GM10248 (cell line): ENCODE results near the gene CARS2.

Experiments used
- CTCF ChIA-PET: fragments of 300-600 bp; sonication (Branson Sonifier 250); formaldehyde crosslinking; extraction: SDS; loops from one replicate; lab custom pipeline; 2021; ENCODE audit warnings: antibody characterized with exemption; lab: Yijun Ruan, JAX
- POLR2A ChIA-PET: fragments of 350-650 bp; sonication (Branson Sonifier 250); formaldehyde crosslinking; extraction: SDS; loops from one replicate; lab custom pipeline; 2020; ENCODE audit warnings: antibody characterized with exemption; lab: Yijun Ruan, JAX
- DNase-seq: peaks from one replicate; pipeline ENCODE4 v3.0.0; 2012; ENCODE audit errors: extremely low spot score
- TF ChIP-seq, protein P1 (sequence below): IDR thresholded peaks from 2 replicates; pipeline ENCODE4 v1.5.1; 2012; ENCODE audit warnings: mild to moderate bottlenecking, low read depth; ENCODE audit errors: extremely low read depth, missing control alignments, control extremely low read depth

The CARS2 gene

DNA sequence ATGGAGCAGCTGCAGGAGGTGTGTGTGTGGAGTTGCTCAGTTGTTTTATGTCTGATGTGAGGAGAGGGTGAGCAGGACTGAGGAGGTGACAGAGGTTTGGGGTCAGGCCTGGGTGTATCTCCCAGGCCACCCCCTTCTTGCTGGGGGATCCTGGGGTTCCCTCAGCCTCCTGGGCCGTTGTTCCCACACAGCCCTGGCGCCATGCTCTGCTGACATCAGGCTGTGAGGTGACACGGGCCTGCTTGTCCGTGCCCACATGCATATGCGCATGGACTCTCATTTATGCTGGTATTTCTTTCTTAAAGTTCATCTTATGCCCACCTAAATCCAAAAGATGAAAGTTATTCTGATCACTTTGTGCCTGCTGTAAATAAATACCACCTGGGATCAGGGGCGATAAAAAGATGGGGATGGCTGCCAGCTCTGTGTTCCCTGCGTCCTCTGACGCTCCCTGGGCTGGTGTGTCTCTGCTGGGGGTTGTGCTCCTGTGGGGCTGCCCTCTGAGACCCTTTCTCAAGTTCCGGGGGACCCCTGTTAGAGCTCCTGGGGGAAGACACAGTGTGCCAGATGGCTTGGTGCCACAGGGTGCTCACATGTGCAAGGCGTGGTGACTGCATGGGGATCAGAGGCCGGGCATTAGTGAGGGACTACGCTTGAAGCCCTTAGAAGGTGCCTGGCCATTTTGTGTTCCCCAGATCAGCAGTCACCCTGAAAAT is 78.0 kb downstream of the CARS2 start:
- DNase-seq: no peak
- CTCF ChIA-PET: interaction anchor here (1.0 to 1.2 kb wide), 2 partner anchors 10 to 17 kb away, joined by 3 read pairs; no protein-coding TSS in a partner anchor
- TF ChIP-seq, protein P1, sequence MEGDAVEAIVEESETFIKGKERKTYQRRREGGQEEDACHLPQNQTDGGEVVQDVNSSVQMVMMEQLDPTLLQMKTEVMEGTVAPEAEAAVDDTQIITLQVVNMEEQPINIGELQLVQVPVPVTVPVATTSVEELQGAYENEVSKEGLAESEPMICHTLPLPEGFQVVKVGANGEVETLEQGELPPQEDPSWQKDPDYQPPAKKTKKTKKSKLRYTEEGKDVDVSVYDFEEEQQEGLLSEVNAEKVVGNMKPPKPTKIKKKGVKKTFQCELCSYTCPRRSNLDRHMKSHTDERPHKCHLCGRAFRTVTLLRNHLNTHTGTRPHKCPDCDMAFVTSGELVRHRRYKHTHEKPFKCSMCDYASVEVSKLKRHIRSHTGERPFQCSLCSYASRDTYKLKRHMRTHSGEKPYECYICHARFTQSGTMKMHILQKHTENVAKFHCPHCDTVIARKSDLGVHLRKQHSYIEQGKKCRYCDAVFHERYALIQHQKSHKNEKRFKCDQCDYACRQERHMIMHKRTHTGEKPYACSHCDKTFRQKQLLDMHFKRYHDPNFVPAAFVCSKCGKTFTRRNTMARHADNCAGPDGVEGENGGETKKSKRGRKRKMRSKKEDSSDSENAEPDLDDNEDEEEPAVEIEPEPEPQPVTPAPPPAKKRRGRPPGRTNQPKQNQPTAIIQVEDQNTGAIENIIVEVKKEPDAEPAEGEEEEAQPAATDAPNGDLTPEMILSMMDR: no peak
- POLR2A ChIA-PET: no interaction called here

DNA sequence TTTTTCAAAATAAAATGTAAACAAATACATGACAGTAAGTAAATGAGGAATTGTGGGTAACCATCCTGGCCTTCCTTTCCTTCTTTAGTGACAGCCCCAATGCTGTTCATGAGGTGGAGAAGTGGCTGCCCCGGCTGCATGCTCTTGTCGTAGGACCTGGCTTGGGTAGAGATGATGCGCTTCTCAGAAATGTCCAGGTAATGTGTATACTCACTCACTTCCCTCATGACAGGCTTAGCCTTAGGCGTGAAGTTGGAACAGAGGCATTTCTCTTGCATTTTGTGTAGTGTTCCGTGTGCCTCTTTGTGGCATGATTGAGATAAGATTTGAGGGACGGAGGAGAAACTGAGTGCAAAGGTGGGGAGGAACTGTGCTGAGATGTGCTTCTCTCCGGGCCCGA is 78.6 kb downstream of the CARS2 start:
- ChIA-PET POLR2A (no interaction called here), CTCF (interaction anchor here (1.0 kb wide), 1 partner anchor 9 kb away, joined by 3 read pairs; no protein-coding TSS in a partner anchor)
- TF ChIP-seq, protein P1: no peak
- no peak for DNase-seq

DNA sequence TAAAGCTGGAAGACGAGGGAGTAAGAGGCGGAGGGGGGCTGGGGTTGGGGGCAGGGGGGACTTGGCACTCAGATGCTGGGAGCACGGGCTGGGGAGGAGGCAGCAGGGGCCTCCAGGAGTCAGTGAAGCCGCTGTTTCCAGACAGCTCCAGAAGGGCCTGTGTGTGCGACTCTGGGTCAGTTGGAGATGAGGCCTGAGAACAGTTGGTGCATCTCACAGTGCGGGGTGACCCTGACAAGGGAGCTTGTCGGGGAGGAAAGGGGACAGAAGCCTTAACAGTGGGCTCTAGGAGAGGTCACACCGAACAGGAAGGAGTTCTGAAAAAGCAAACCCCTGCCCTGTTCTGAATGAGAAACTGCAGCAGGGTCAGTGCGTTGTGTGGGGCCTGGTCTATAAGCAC is 79.4 kb downstream of the CARS2 start:
- POLR2A ChIA-PET: no interaction called here
- CTCF ChIA-PET: interaction anchor here (2.1 kb wide), 1 partner anchor 33 kb away, joined by 5 read pairs; no protein-coding TSS in a partner anchor
- DNase-seq: no peak
- TF ChIP-seq, protein P1: no peak

DNA sequence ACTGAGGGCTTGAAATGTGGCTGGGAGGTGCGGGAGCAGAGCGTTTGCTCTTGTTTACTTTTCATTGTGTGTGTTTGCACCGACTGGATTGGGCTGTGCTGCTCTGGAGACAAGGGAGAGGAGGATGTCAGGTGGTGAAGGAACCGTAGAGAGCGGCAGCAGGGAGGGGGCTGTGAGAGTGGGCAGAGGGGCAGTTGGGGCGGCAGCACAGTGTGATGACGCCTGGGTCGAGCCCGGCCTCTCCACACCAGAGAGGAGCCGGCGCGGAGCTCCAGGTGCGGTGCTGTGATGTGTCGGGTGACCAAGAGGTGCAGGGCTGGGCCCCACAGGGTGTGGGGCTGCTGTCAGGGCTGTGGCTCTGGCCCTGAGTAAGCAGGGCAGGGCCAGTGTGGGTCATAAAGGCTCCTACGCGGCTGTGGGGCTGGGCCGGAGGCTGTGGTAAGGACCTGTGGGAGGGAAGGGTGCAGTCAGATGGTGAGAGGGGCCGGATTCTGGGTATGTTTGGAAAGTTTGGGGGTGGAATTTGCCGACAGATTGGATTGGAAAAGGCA is 80.1 kb downstream of the CARS2 start:
- TF ChIP-seq, protein P1: no peak
- CTCF ChIA-PET: interaction anchor here (2.1 kb wide), 1 partner anchor 32 kb away, joined by 5 read pairs; no protein-coding TSS in a partner anchor
- POLR2A ChIA-PET: no interaction called here
- no peak for DNase-seq

DNA sequence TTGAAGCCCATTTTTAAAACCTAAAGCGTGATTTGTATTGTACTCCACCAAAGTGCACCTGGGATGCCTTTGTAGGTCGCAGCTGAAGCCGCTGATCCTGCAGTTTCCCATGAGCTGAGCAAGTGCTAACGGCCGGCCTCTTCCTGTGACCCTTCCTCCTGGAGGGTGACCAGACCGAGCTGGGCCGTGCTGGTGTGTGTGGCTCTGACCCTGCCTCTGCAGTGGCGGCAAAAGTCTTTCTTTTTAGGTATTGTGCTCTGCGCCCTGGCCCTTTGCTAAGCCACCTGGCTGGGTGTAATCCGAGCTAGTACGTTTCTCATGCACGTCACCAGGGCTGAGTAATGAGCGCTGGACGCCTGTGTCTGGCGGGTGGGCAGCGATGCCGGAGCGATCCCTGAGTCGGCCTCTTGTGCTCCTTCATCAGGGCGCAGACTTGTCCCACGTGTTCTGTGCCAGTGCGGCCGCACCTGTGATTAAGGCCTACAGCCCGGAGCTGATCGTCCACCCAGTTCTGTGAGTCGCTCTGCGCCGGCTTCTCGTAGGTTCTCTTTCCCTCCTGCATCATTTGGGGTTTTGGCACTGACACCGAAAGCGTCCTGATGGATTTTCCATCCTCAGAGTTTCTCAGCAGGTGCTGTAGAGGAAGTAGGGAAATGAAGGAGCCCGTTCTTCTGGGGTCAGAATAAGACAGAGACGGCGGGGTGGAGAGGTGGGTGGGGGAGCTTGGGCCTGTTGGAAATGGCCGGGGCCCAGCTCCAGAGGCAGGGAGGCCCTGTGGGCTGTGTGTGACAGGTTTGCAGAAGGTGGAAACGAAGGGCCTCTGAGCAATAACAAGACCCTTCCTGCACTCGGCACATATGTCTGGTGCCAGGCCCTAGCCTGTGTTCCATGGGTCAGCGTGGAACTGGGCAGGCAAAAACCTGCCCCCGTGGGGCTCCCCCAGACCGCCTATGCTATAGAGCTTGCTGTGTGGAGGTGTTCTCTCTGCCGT is 80.9 kb downstream of the CARS2 start:
- TF ChIP-seq, protein P1: no peak
- ChIA-PET POLR2A (no interaction called here), CTCF (interaction anchor here (0.8 to 2.1 kb wide), 3 partner anchors 15 to 32 kb away, joined by 3 to 5 read pairs (median 5); no protein-coding TSS in a partner anchor)
- DNase-seq: no peak

DNA sequence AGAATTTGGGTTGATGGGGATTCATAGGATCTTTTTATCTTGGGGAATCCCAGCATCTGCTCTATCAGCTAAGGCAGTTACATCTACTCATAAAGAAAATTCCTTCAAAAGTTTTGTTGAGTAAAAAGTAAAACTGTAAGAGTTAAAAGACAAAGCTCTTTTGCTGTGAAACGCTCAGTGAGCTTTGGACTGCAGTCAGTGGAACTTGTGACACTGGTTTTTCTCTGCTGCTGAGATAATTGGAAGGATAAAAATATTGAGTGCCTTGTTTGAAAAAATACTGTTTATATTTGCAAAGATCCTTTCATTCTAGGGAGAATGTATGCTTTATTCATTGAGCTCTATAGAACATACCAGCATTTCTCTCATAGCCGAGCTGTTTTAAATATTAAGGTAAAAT is 85.3 kb downstream of the CARS2 start:
- no peak for DNase-seq
- ChIA-PET POLR2A (interaction anchor here (0.6 to 0.7 kb wide), 2 partner anchors 64 to 92 kb away, joined by 3 to 4 read pairs; no protein-coding TSS in a partner anchor), CTCF (interaction anchor here (0.9 to 1.4 kb wide), 5 partner anchors 10 to 30 kb away, joined by 3 to 6 read pairs (median 4); no protein-coding TSS in a partner anchor)
- TF ChIP-seq, protein P1: no peak
